GM21390 (cell line): ENCODE measurements around the gene UQCRC2.
A peak's percentile ranks its signal among the peaks of the same experiment; 100 is the strongest.
"Not testable (repeated sequence)": the region's sequence is repeated elsewhere in the genome, so short reads cannot be mapped to it uniquely, and the experiment has no call there.

Experiments
- ATAC-seq: cut with Tn5 transposase; IDR thresholded peaks from one replicate; pipeline ENCODE4 v1.9.1; 2021; ENCODE audit not compliant: unreplicated experiment

The UQCRC2 gene

GRCh38 chr16:22008215-22009059, 55.3 kb downstream of the UQCRC2 start:
- peak; percentile 14 for ATAC-seq

GRCh38 chr16:22010902-22011301, 57.7 kb downstream of the UQCRC2 start:
- no peak for ATAC-seq

GRCh38 chr16:22012241-22012640, 59.1 kb downstream of the UQCRC2 start:
- ATAC-seq: no peak

- no peak for ATAC-seq
Measured at GRCh38 chr16:22013486-22013885, 60.3 kb downstream of the UQCRC2 start.

GRCh38 chr16:22014271-22014873, 61.2 kb downstream of the UQCRC2 start:
- no peak for ATAC-seq

GRCh38 chr16:22016927-22017326, 63.8 kb downstream of the UQCRC2 start:
- no peak for ATAC-seq

GRCh38 chr16:22018559-22018958, 65.4 kb downstream of the UQCRC2 start:
- ATAC-seq: no peak

GRCh38 chr16:22022151-22022550, 69.0 kb downstream of the UQCRC2 start:
- no peak for ATAC-seq

GRCh38 chr16:22023505-22023904, 70.3 kb downstream of the UQCRC2 start:
- peak; percentile 71 for ATAC-seq

- not testable (repeated sequence) for ATAC-seq
Measured at GRCh38 chr16:22024785-22025184, 71.6 kb downstream of the UQCRC2 start.

- no peak for ATAC-seq
Measured at GRCh38 chr16:22027633-22028032, 74.5 kb downstream of the UQCRC2 start.

GRCh38 chr16:22029632-22030031, 76.5 kb downstream of the UQCRC2 start:
- no peak for ATAC-seq

- ATAC-seq: no peak
Measured at GRCh38 chr16:22030087-22030812, 77.1 kb downstream of the UQCRC2 start.

- ATAC-seq: no peak
Measured at GRCh38 chr16:22031483-22032083, 78.4 kb downstream of the UQCRC2 start.
